MM.1S (cell line): ENCODE data around the gene RIF1.

Source experiments
- CTCF ChIP-seq: fragments of 300-600 bp; sonication (generic); IDR thresholded peaks from 2 replicates; pipeline ENCODE4 v1.5.1; 2016; ENCODE audit warnings: antibody characterized with exemption, low read length, mixed read lengths
- EZH2 ChIP-seq: fragments of 300-600 bp; sonication (generic); optimal IDR thresholded peaks from 2 replicates; pipeline ENCODE3; 2017; ENCODE audit warnings: low read depth, mild to moderate bottlenecking, antibody characterized with exemption, low read length, mixed read lengths

GRCh38 chr2:151523850-151524249, 114.1 kb downstream of the RIF1 start:
- TF ChIP-seq CTCF (no peak), EZH2 (no peak)
